ENCODE results near the gene RNF224.
A peak's percentile ranks its signal among the peaks of the same experiment; 100 is the strongest.

RNF224 gene

GRCh38 chr9:137200311-137201204, 26.7 kb upstream of the RNF224 start, which contains the start of gene TPRN:
Gene TPRN (minus strand): TSS chr9:137200741. CDS start chr9:137200711, 30 bp downstream.
- peak; percentile 100 for DNase-seq (ENCODE audit: low spot score)
- no peak for TF ChIP-seq CTCF (IDR thresholded peaks at IDR 0.05; ENCODE audit: extremely low read depth, missing control alignments)

- no peak for TF ChIP-seq CTCF (IDR thresholded peaks at IDR 0.05; ENCODE audit: extremely low read depth, missing control alignments)
- no peak for DNase-seq (ENCODE audit: low spot score)
Measured at GRCh38 chr9:137201205-137201868, 26.0 kb upstream of the RNF224 start.

GRCh38 chr9:137202966-137203365, 24.3 kb upstream of the RNF224 start:
- TF ChIP-seq CTCF (IDR thresholded peaks at IDR 0.05; ENCODE audit: extremely low read depth, missing control alignments), result no peak
- no peak for DNase-seq (ENCODE audit: low spot score)

- DNase-seq (ENCODE audit: low spot score), result no peak
- no peak for TF ChIP-seq CTCF (IDR thresholded peaks at IDR 0.05; ENCODE audit: extremely low read depth, missing control alignments)
Measured at GRCh38 chr9:137204731-137205125, 22.6 kb upstream of the RNF224 start.

GRCh38 chr9:137205126-137206069, 21.9 kb upstream of the RNF224 start, which contains the start of the genes NDOR1 and TMEM203:
Gene NDOR1 (plus strand): TSS chr9:137205700. CDS start chr9:137205778, 78 bp downstream.
Gene TMEM203 (minus strand): TSS chr9:137205648. CDS start chr9:137205414, 234 bp downstream.
- peak; percentile 98 for DNase-seq (ENCODE audit: low spot score)
- TF ChIP-seq CTCF (IDR thresholded peaks at IDR 0.05; ENCODE audit: extremely low read depth, missing control alignments), result no peak

- no peak for TF ChIP-seq CTCF (IDR thresholded peaks at IDR 0.05; ENCODE audit: extremely low read depth, missing control alignments)
- DNase-seq (ENCODE audit: low spot score), result no peak
Measured at GRCh38 chr9:137206602-137207001, 20.7 kb upstream of the RNF224 start.

All from GM20000 (cell line).